Right lung (tissue), 5 donors: ENCODE measurements around the gene CTPS2. TPM values are rescaled to one million over a fixed set of nuclear protein-coding genes. Genes with fewer than 3 reads are reported as not detected.
"Not testable (repeated sequence)": the region's sequence is repeated elsewhere in the genome, so short reads cannot be mapped to it uniquely, and the experiment has no call there.

Experiments used
- DNase-seq, 2 donors: peaks; one replicate each; pipeline ENCODE4 v3.0.0-alpha.2; 2013
- polyA plus RNA-seq, 5 donors: library from polyadenylated mRNA; unstranded; fragments of 120-200 nt; gene quantifications; one replicate each; pipeline versions ENCODE4 v1.2.1 to v1.2.3, GENCODE V29; 2013; ENCODE audit warnings: inconsistent platforms in 1 of 5, low replicate concordance in 1 of 5; ENCODE audit not compliant: insufficient read length in 5 of 5, insufficient read depth in 1 of 5

Gene CTPS2
- polyA plus RNA-seq, 5 donors, result 37.6 to 57.1 (median 47.0) TPM

DNA sequence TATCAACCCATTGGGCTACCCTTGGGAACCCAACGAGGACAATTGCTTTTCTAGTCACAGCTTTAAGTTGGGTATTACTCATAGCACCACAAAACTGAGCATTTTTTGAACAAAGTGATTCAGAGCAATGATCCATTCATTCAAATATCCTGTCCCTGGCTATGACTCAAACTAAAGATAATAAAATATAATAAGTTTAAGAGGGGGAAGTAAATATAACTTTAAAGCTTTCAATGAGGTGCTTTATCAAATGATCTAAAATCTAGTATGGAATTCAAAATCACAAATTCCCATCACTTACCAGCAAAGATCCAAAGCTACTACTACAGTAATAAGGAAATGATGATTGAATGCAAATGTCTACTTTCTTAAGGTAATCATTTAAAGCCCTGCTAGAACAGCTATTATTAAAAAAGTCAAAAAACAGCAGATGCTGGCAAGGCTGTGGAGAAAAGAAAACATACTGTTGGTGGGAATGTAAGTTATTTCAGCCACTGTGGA, 102.3 kb downstream of the CTPS2 start:
- DNase-seq, result no peak

GRCh38 chrX:16606142-16606720, 106.2 kb downstream of the CTPS2 start:
- no peak for DNase-seq

GRCh38 chrX:16604337-16604736, 108.1 kb downstream of the CTPS2 start:
- no peak for DNase-seq

GRCh38 chrX:16603822-16604221, 108.6 kb downstream of the CTPS2 start:
- no peak for DNase-seq

- DNase-seq, result not testable (repeated sequence)
Observed at GRCh38 chrX:16603235-16603634, 109.2 kb downstream of the CTPS2 start.

GRCh38 chrX:16601885-16602284, 110.6 kb downstream of the CTPS2 start:
- no peak for DNase-seq

DNA sequence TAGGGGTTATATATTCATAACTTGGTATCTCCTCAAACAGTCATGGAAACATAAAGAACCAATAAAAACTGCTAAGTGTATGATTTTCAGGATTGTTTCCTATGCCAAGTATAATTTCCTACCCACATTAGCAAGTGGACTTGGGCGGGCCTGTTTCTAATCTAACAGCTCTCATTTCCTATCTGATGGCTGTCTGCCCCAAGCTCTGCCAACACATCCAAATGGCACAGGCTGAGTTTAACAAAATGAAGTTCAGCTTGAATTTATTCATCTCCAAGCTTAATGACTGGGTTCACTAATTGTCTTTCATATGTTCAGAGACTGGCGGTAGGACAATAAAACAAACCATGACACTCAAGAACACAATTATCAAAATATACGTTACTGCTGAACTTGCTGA, 118.0 kb downstream of the CTPS2 start:
- no peak for DNase-seq

- no peak for DNase-seq
Observed at GRCh38 chrX:16593801-16594200, 118.7 kb downstream of the CTPS2 start.

GRCh38 chrX:16592194-16592770, 120.2 kb downstream of the CTPS2 start:
- no peak for DNase-seq

GRCh38 chrX:16589826-16590225, 122.6 kb downstream of the CTPS2 start:
- DNase-seq, result no peak

GRCh38 chrX:16589211-16589610, 123.3 kb downstream of the CTPS2 start:
- no peak for DNase-seq

GRCh38 chrX:16588266-16588665, 124.2 kb downstream of the CTPS2 start:
- no peak for DNase-seq

GRCh38 chrX:16587836-16588235, 124.6 kb downstream of the CTPS2 start:
- no peak for DNase-seq

DNA sequence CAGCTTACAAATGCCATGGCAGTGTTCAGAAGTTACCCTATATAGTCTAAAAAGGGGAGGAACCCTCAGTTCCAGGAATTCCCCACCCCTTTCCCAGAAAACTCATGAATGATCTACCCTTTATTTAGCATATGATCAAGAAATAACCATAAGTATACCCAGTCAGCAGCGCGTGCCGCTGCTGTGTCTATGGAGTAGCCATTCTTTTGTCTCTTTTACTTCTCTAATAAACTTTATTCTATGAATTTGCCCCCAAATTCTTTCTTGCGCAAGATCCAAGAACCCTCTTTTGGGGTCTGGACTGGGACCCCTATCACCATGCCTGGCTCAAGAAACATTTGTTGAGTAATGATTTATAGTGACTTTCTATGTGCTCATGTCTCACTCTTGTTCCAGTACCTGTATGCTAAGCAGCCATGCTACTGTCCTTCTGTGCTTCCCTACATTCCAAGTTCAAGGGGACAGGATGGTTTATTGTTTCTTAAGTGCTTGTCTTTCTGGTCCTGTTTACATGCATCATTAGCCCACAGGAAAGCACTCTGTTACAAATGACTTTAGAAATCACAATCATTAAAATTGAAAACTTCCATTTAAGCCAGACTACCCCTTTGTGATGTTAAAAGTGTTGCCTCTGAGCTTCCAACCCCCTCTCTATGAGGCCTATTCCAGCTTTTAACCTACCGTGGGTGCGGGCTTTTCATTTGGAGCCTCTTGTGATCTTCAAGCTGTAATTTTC, 125.9 kb downstream of the CTPS2 start:
- DNase-seq, result no peak

DNA sequence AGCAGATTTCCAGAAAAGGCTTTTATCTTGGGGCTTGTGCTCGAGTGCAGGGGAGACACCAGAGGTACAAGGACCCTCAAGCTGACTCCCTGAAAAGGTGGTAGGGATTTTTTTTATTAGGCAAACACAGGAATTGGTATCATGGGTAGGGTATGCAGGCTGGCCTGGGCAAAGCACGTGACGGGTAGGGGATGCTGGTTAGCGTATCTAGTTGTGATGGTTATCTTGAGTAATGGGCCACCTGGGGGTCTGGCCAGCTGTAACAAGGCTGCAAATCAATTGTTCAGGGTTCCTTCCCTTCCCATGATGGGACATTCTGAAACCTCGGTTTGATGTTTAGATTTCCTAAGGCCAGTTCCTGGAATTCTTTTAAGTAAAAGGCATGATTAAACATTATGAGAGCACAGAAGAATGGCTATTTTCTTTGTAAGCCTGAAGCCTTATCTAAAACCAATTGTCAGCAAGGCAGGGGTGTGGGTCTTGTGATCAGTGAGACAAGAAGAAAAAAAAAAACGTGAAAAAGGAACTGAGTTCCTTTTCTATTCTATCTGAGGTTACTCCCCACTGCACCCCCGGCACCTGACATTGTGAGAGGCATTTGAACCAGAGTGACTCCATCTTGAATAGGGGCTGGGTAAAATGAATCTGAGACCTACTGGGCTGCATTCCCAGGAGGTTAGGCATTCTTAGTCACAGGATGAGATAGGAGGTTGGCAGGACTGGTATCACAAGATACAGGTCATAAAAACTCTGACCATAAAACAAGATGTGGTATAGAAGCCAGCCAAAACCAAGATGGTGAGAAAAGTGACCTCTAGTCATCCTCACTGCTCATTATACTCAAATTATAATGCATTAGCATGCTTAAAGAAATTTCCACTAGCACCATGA, 126.7 kb downstream of the CTPS2 start:
- DNase-seq, result no peak

- DNase-seq, result not testable (repeated sequence)
Observed at GRCh38 chrX:16580004-16580797, 132.3 kb downstream of the CTPS2 start.

- no peak for DNase-seq
Observed at GRCh38 chrX:16579517-16579916, 133.0 kb downstream of the CTPS2 start.

DNA sequence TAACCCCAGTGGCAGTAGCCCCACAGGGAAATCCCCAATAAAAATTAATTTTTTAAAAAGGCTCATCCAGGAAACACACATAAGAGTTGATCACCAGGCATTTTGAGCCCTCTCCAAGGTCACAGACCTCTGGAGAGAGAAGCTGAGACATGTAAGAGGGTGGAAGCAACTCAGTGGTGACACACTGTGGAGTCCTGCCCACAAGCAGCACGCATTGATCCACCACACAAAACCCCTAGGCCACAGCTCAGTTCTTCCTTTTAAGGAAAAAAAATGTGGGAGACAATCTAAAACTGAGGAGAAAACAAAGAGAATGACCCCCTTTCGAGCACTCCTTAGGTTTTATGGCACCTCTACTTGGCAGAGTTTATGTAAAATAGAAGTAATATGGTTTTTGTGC, 134.3 kb downstream of the CTPS2 start:
- no peak for DNase-seq

DNA sequence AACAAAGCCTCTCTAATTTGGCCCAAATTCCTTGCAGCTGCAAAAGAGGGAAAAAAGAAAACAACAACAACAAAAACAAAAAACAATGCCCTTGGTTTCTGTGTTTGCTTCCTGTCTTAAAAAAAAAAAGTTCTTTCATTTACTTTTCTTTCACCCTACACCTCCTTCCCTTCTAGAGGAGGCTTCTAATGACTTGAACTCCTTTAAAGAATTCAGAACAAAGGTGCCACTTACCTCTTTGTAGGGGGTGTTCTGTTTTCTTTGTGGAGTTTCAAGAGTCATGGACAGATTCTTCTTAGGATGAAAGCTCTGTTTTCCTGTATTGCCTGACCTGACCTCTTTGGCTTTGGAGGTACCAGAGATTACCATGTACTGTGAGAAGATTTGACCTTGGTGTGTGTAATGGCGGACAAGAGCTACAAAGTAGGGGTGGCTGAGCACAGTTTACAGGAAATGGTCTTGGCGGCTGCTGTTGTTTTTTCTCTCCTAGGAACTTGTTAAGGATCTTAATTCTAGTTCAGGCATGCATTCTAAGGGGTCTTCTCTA, 134.9 kb downstream of the CTPS2 start:
- DNase-seq, result no peak

DNA sequence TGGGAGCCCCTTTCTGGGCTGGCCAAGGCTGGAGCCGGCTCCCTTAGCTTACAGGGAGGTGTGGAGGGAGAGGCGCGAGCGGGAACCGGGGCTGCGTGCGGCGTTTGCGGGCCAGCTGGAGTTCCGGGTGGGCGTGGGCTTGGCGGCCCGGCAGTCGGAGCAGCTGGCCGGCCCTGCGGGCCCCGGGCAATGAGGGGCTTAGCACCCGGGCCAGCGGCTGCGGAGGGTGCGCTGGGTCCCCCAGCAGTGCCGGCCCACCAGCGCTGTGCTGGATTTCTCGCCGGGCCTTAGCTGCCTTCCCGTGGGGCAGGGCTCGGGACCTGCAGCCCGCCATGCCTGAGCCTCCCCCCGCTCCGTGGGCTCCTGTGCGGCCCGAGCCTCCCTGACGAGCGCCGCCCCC, 137.1 kb downstream of the CTPS2 start:
- not testable (repeated sequence) for DNase-seq

- DNase-seq, result no peak
Observed at GRCh38 chrX:16573781-16574180, 138.7 kb downstream of the CTPS2 start.
